D341Med (cell line): ENCODE data around the gene GPR78.
A peak's percentile ranks its signal among the peaks of the same experiment; 100 is the strongest.

Experiments used
- DNase-seq: peaks from one replicate; pipeline ENCODE4 v3.0.0; 2012; ENCODE audit warnings: low spot score

GPR78 gene

DNA sequence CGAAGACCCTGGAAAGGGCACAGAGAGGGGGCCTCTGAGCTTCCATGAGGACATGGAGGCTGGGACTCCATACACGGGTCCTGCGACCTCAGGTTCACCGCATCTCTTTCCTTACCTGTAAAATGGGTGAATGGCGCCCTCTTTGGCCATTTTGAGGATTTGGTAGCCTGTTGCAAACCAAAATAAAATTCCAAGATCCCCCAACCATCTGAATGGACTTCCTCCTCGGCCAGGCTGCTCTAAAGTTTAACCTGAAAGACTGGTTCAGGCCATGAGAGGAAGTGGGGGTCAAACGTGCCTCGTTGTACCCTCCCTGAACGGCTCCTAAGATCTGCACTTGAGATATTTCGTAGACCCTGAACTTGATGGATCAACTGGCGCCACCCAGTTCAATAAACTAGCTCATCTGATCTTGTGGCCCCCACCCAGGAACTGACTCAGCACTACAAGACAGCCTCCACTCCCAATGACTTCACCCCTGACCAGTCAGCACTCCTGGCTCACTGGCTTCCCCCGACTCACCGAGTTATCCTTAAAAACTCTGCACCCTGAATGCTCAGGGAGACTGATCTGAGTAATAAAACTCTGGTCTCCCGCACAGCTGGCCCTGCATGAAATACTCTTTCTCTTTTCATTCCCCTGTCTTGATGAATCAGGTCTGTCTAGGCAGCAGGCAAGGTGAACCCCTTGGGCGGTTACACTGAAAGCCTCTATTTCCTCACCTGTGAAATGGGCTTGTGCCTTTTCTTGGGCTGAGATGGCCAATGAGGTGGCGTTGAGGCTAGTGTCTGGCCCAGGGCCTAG, 32.9 kb upstream of the GPR78 start:
- peak; percentile 24 for DNase-seq

- DNase-seq = no peak
Observed at GRCh38 chr4:8547912-8548730, 32.1 kb upstream of the GPR78 start.

DNA sequence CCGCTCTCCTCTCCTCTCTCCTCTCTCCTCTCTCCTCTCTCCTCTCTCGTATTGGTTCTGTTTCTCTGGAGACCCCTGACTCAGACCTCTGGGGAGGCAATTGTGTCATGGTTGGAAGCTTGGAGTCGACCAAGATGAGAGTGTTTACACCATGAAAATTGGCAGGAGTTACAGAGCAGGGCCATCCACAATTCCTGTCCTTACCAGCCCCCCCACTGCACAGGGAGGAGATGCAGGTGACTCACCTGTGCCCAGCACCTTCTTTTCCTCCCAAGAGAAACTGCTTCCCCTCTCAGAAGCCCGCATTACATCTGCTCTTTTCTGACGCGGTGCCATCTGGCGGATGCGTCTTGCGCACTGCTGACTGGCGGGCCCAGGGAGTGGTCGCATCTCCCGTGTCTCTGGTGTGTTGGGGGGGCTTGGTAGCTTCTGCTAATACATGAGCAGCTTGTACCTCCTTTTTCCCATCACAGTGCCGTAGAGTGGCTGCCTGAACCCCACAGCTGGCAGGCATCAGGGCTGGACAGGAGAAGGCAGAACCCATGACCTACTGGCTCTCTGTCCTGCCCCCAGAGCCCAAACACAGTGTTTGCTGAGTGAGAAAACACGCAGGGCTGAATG, 31.4 kb upstream of the GPR78 start:
- peak; percentile 26 for DNase-seq

GRCh38 chr4:8549352-8549931, 30.8 kb upstream of the GPR78 start:
- DNase-seq = no peak

GRCh38 chr4:8550691-8551090, 29.5 kb upstream of the GPR78 start:
- DNase-seq = no peak

DNA sequence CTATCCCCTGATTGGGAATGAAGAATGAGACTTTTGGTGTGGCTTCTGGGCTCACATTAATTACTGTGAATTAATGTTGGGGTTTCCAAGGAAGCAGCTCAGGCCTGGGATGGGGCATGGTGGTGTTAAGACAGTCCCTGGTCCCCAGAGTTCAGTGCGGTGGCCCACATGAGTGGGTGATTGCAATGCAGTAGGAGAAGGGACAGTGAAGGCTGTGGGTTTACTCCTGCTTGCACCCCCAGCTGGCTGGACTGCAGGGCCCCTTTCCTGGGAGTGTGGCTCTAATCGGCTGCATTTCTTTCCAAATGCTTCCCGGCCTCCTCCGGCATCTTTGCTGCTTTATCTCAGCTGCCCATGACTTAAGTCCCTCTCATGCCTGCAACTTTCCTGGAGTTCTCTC, 28.2 kb upstream of the GPR78 start:
- DNase-seq = no peak

DNA sequence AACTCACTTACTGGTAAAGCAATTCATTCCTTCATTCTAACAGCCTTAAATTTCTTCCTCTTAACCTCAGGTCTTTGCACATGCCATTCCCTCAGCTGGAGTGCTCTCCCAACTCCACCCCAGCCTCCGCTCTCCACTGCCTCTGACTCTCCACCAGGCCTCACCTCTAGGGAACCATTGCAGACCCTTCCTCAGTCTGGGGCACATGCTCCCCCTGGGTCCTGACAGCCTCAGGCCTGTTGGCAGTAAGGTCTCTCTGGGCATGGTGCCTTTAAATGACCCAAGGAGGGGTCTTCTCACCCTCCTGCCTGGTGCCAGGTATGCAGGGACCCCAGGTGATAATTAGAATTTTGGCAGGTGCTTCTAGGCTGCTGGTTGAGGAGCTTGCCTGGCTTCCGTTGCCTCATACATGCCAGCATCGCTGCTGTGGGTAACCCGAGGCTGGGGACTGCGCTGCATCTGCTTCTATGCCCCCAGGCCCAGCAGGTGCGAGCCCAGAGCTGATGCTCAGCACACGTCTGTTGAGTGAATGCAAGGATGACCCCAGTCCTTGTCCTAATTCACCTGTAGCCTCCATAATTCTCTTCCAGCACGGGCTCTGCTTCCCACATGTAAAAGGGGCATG, 27.5 kb upstream of the GPR78 start:
- no peak for DNase-seq

DNA sequence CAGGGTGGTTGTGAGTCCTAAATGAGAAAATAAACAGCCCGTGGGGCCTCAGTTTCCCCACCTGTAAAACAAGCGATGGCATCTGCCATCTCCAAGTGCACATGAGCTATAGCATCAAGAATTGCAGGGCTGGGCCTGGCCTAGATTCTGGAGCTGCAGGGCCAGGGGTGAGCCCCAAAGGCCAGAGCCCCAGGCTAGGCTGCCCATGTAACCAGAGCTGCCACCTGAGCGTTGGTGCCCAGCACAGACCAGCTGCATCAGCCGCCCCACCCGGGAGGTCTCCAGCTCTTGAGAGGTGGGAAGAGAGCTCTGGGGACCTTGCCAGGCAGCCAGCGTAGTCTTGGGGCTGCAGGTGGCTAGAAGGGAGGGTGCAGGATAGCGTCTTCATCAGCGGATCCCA, 27.0 kb upstream of the GPR78 start:
- DNase-seq = peak; percentile 17

GRCh38 chr4:8553991-8554405, 26.2 kb upstream of the GPR78 start:
- no peak for DNase-seq

GRCh38 chr4:8554555-8555100, 25.6 kb upstream of the GPR78 start:
- DNase-seq = no peak

DNA sequence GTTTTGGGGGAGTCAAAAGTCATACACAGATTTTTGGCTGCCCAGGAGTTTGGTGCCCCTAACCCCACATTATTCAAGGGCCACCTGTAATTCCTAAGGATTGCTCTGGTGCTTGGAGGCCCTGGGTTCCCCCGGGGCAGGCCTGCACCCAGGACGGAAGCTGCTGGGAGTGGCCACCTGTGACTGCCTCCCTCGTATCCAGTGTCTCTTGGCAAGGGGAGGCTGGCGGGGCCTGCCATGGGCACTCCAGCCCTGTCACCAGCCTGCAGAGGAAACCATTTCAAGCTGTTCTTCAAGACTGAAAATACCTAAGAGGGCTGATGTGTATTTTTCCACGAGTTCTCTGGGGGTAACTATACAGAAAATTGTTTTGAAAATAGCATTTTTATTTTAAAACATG, 24.5 kb upstream of the GPR78 start:
- no peak for DNase-seq

DNA sequence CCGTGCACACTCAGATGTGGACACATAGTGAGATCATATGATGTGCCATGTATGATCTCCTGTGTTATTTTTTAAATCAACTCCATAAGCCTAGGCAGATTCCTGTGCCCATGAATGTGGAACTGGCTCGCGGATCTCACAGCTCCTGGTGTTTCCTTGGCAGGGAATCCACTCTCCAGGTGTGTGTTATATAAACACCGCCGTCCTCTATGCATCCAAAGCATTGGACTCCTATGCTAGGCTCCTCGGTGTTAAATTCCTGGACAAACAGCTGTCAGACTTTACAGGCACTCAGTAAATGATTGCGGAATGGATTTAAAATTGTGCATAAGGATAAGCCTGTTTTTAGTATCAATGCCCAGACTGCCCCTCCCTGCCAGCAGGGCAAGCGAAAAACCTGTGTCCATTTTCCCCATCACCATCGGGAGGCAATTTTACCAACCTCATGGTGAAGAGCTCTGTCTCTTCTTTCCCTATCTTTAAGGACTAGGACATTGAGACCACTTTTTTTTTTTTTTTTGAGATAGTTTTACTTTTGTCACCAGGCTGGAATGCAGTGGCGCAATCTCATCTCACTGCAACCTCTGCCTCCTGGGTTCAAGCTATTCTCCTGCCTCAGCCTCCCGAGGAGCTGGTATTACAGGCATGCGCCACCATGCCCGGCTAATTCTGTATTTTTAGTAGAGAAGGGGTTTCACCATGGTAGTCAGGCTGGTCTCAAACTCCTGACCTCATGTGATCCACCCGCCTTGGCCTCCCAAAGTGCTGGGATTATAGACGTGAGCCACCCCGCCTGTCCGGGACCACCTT, 23.6 kb upstream of the GPR78 start:
- DNase-seq = no peak

DNA sequence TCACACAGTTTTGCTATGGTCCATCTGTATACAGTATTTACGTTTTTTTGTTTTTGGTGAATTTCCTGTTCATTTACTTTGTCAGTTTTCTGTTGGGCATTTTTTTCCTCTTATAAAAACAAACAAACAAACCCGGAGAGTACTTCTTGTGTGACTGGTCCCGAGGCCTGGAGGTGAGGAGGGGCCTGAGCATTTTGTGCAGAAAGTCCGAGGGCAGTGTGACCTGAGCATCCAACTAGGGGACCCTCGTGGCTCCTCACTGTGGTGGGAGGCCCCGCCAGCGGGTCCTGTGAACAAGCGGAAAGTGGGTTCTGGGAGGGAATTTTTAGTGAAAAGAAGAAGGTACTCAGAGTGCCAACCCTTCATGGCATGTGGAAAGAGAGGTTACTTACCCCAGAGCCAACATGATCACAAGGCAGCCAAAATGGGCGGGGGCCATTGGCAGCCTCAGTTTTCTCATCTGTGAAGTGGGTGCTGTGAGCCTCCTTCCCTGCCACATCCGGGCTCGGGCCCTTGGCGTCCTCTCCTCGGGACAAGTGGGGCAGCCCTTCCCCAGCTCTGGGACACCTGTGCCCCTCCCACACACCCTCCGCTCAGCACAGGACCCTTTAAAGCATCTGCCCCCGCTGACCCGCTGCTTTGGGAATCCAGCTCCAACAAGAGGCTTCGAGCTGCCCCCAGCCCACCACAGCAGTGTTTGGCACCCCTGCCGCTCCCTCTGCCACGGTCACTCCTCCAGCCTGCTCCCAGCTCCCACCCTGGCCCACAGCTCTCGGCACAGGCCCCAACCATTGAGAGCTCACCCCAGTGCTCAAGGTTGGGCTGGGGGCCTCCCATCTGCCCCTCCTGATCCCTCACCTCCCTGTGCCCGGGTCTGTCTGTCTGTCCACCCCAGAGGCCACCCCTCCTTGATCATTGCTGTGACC, 22.8 kb upstream of the GPR78 start:
- no peak for DNase-seq

DNA sequence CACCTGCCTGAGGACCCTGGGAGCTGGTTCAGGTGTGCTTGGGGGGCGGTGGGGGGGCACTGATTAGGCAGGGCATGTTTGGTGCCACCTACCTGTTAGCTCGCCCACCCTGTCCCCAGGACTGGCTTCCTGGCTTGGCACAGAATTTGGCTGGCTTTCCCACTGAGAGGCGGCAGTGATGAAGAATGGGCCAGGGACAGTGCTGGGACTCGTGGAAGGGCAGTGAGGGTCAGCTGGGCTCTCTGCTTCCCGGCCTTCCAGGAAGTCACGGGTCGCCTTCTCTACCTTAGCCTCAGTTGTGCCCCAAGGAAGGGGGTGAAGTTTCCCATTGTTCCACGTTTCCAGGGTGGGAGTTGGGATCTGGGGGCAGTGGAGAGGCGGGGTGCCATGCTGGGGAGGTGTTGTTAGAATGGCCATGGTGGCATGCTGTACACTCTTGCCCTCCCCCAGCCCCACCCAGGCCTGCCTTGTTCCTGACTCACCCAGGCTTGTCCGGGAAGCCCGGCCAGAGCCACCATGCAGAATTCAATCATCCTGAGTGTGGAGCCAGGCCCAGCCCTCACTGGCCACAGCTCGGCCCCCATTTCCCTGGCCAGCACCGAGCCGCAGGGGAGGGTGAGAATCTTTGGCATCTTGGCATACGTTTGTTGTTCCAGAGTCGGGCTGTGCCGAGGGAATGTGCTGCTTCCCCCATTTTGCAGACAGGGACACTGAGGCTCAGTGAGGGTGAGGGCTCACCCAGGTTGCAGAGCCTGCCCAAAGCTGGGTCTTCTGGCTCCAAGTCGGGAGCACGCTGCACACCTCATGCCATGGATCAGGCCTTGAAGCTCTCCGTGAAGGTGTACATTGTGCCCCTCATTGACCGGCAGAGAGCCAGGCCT, 21.9 kb upstream of the GPR78 start:
- no peak for DNase-seq

DNA sequence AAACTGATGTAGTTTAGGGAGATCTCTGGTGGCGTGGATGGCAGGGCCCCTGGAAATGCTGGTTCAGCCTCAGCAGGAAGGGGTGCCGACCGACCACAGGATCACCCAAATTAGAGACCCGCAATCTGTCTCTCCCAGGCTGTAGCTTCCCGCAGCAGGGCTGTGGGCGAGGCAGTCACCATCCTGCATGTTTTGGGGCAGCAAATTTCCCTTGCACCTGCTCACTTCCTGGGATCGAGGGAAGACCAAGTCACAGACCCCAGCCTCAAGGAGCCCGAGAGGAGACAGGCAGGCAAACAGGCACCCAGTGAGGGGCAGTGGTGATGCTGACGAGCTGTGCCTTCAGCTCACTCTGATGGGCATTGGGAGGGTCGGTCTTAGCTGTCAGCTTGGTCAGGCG, 21.2 kb upstream of the GPR78 start:
- DNase-seq = no peak

DNA sequence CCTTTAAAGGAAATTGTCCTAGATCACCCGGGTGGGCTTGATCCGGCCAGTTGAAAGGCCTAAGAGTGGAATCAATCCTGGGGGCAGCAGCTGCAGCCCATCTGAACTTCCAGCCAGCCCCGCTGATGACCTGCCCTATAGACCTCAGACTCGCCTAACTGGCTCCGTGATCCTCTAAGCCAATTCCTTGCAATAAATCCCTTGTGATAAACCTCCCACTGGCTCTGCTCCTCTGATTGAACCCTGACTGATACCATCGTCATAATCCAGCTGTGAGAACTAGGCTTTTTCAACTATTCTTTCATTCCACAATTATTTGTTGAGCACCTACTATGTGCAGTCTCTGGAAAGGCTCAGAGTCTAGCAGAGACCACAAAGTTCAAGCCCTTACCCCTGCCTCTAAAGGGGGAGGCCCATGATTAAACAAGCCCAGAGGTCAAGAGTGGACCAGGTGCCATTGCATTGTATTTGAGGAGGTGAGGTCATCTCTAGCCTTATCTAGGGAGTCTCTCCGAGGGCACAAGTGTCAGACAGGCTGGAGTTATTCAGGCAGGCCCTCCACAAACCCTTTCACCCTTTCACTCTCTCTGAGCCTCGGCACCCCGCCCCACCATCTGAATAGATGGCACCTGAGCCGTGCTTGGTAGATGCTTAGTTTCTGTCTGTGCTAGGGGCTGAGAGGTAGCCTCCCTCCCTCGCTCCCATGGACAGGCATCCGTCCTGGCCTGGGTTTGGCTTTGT, 20.5 kb upstream of the GPR78 start:
- DNase-seq = no peak

- DNase-seq = no peak
Observed at GRCh38 chr4:8560265-8561047, 19.7 kb upstream of the GPR78 start.
